GM12878 (cell line): Measurements from ENCODE around the gene CES4A. TPM values are rescaled to one million over a fixed set of nuclear protein-coding genes. Genes with fewer than 3 reads are reported as not detected.

ENCODE experiments used
- ATAC-seq: fragments of 200-7000 bp; cut with Tn5 transposase; 3 replicates; pipeline ENCODE4 v1.9.1; 2020; ENCODE audit warnings: mild to moderate bottlenecking, moderate library complexity
- BruUV-seq: library from RNA; stranded (reverse); fragments of 400-500 nt; replicated peaks from 2 replicates; lab custom pipeline; 2021; lab: Mats Ljungman, UMichigan
- CTCF ChIA-PET: fragments of 300-600 bp; sonication (Branson Sonifier 250); formaldehyde crosslinking; extraction: SDS; loops from one replicate; lab custom pipeline; 2021; ENCODE audit warnings: inconsistent platforms; lab: Yijun Ruan, JAX
- POLR2A ChIA-PET: fragments of 350-600 bp; formaldehyde crosslinking; extraction: SDS; loops from one replicate; lab custom pipeline; 2021; ENCODE audit warnings: inconsistent platforms; lab: Charles Lee
- RAD21 ChIA-PET: fragments of 300-600 bp; sonication (Branson Sonifier 250); formaldehyde crosslinking; loops from one replicate; lab custom pipeline; 2023; ENCODE audit warnings: antibody characterized with exemption; ENCODE audit not compliant: unreplicated experiment; lab: Charles Lee
- SMC1A ChIA-PET: fragments of 300-600 bp; sonication (Branson Sonifier 250); formaldehyde crosslinking; loops from one replicate; lab custom pipeline; 2023; ENCODE audit not compliant: unreplicated experiment, uncharacterized antibody; lab: Charles Lee
- DNase-seq: peaks from one replicate; pipeline ENCODE4 v3.0.0-alpha.2; 2011; ENCODE audit warnings: low read depth, low spot score
- FAIRE-seq: peaks from 3 replicates; lab custom pipeline; 2011; peaks lifted over from hg19 to GRCh38; lab: Jason Lieb, UNC
- H2AFZ ChIP-seq: 2 replicates; pipeline ENCODE4 v1.6.0; 2011; ENCODE audit warnings: low read depth, low read length, control low read depth; ENCODE audit not compliant: control insufficient read depth
- H3K27ac ChIP-seq: 2 replicates; pipeline ENCODE4 v1.5.1; 2011; ENCODE audit warnings: control low read depth; ENCODE audit not compliant: control insufficient read depth, insufficient read depth
- H3K27me3 ChIP-seq, 2 experiments: replicated peaks in 1 of 2; 2 replicates each; pipeline versions ENCODE4 v1.6.0 to v1.6.1; 2011; ENCODE audit warnings: low read length in 1 of 2; ENCODE audit not compliant: control insufficient read depth in 2 of 2, insufficient read depth in 2 of 2
- H3K36me3 ChIP-seq, 2 experiments: 2 replicates each; pipeline ENCODE4 v1.5.1; 2011; ENCODE audit warnings: low read length in 1 of 2; ENCODE audit not compliant: control insufficient read depth in 2 of 2, insufficient read depth in 2 of 2
- H3K4me1 ChIP-seq: 2 replicates; pipeline ENCODE4 v1.6.1; 2011; ENCODE audit warnings: mild to moderate bottlenecking, low read length, moderate library complexity, mixed read lengths; ENCODE audit not compliant: control insufficient read depth, insufficient read depth
- H3K4me2 ChIP-seq: 2 replicates; pipeline ENCODE4 v1.6.0; 2011; ENCODE audit warnings: control low read depth; ENCODE audit not compliant: control insufficient read depth, insufficient read depth
- H3K4me3 ChIP-seq: fragments of 200-600 bp; sonication (generic); 2 replicates; pipeline ENCODE4 v1.5.1; 2016
- H3K79me2 ChIP-seq: 2 replicates; pipeline ENCODE4 v1.6.0; 2011; ENCODE audit warnings: low read length; ENCODE audit not compliant: control insufficient read depth, insufficient read depth
- H3K9ac ChIP-seq: 2 replicates; pipeline ENCODE4 v1.8.0; 2011; ENCODE audit warnings: low read length, control low read depth, mixed read lengths; ENCODE audit not compliant: control insufficient read depth, insufficient read depth
- H3K9me3 ChIP-seq: replicated peaks from 3 replicates; pipeline ENCODE4 v1.5.1; 2011; ENCODE audit warnings: mild to moderate bottlenecking, low read length; ENCODE audit not compliant: control insufficient read depth, insufficient read depth
- H4K20me1 ChIP-seq: 2 replicates; pipeline ENCODE4 v1.6.0; 2011; ENCODE audit not compliant: control insufficient read depth, insufficient read depth
- CHD4 ChIP-seq: fragments of 200-600 bp; sonication (generic); IDR thresholded peaks from 2 replicates; pipeline ENCODE4 v1.6.1; 2016; ENCODE audit warnings: mild to moderate bottlenecking
- EZH2 ChIP-seq: IDR thresholded peaks from 2 replicates; pipeline ENCODE4 v1.6.1; 2012; ENCODE audit warnings: low read depth, mild to moderate bottlenecking, control low read depth, inconsistent platforms, low read length, borderline replicate concordance; ENCODE audit not compliant: control insufficient read depth
- KLF5 ChIP-seq: fragments of 450-650 bp; IDR thresholded peaks from 2 replicates; pipeline ENCODE4 v1.6.1; 2014; ENCODE audit warnings: mild to moderate bottlenecking; ENCODE audit not compliant: partially characterized antibody
- MEF2B ChIP-seq: fragments of 450-650 bp; IDR thresholded peaks from 2 replicates; pipeline ENCODE4 v1.6.1; 2018; ENCODE audit warnings: mild to moderate bottlenecking, moderate library complexity; ENCODE audit not compliant: partially characterized antibody, poor library complexity, severe bottlenecking
- NFYA ChIP-seq: IDR thresholded peaks from 2 replicates; pipeline ENCODE4 v1.6.1; 2011; ENCODE audit warnings: low read depth, mild to moderate bottlenecking, low read length, improper control_type of control experiment, borderline replicate concordance
- PKNOX1 ChIP-seq: fragments of 450-650 bp; IDR thresholded peaks from 2 replicates; pipeline ENCODE4 v1.6.1; 2016; ENCODE audit warnings: mild to moderate bottlenecking
- POLR2AphosphoS2 ChIP-seq: IDR thresholded peaks from 2 replicates; pipeline ENCODE4 v1.6.1; 2011; ENCODE audit warnings: low read depth, mild to moderate bottlenecking, low read length, improper control_type of control experiment, moderate library complexity
- SKIL ChIP-seq: fragments of 450-650 bp; IDR thresholded peaks from 2 replicates; pipeline ENCODE4 v1.6.1; 2017; ENCODE audit warnings: mild to moderate bottlenecking, low read depth, inconsistent platforms; ENCODE audit not compliant: poor library complexity, severe bottlenecking
- TCF3 ChIP-seq: IDR thresholded peaks from 2 replicates; pipeline ENCODE4 v1.6.1; 2012; ENCODE audit warnings: low read depth, mild to moderate bottlenecking, low read length, borderline replicate concordance; ENCODE audit not compliant: insufficient read depth
- USF1 ChIP-seq: IDR thresholded peaks from 2 replicates; pipeline ENCODE4 v1.6.1; 2011; ENCODE audit warnings: borderline replicate concordance, low read depth, mild to moderate bottlenecking, moderate library complexity, mixed read lengths, low read length; ENCODE audit not compliant: insufficient read depth; ENCODE audit errors: extremely low read length
- ZNF687 ChIP-seq: fragments of 450-650 bp; IDR thresholded peaks from 2 replicates; pipeline ENCODE4 v1.6.1; 2017; ENCODE audit warnings: mild to moderate bottlenecking, moderate library complexity
- WGBS: methylation state at CpG from one replicate; pipeline ENCODE4 v1.1.6; 2016; ENCODE audit warnings: low lambda C conversion rate; ENCODE audit not compliant: insufficient replicate concordance, insufficient coverage; ENCODE audit errors: missing lambda C conversion rate; 5-methylcytosine and 5-hydroxymethylcytosine counted together
- in situ Hi-C: fragments of 300-500 bp; cut with MboI; formaldehyde crosslinking; loops from 9 replicates; pipeline ENCODE4 v1.14.3; 2018; ENCODE audit warnings: mixed read lengths
- intact Hi-C: fragments of 100-400 bp; cut with micrococcal nuclease; formaldehyde crosslinking; loops from one replicate; pipeline ENCODE4 v1.14.2; 2022; ENCODE audit not compliant: unreplicated experiment
- polyA plus RNA-seq, 11 experiments: library from polyadenylated mRNA; depleted of rRNA in 4 of 11; unstranded in 6 of 11; stranded (reverse) in 5 of 11; fragments of >200 nt; fragmentation: Nextera tagmentation in 4 of 11; fragmentation: Illumina TruSeq in 1 of 11; extraction: Ambion mirVana in 4 of 11; extraction: Trizol in 1 of 11; gene quantifications; 1 replicate in 1 of 11; 2 replicates in 10 of 11; pipeline versions ENCODE4 v1.2.1 to v1.2.3, GENCODE V29; 2011 to 2016; ENCODE audit warnings: inconsistent platforms in 2 of 11, missing spikeins in 2 of 11, low read depth in 1 of 11
- total RNA-seq, 4 experiments: library from RNA; depleted of rRNA in 3 of 4; stranded (reverse); fragments of >200 nt in 3 of 4; fragmentation: Illumina TruSeq in 1 of 4; extraction: Trizol in 1 of 4; gene quantifications; 2 replicates each; pipeline versions ENCODE4 v1.2.1 to v1.2.3, GENCODE V29; 2013 to 2021
- TF ChIP-seq, protein P1 (sequence below): fragments of 450-650 bp; IDR thresholded peaks from 2 replicates; pipeline ENCODE4 v1.6.1; 2017; ENCODE audit warnings: mild to moderate bottlenecking

The CES4A gene
- total and polyA plus RNA-seq, 10 of the 15 experiments (the other 5 are each of a cell fraction or from before 2014, with no cell fraction given): 0.05 to 5.0 (median 2.1) TPM

DNA sequence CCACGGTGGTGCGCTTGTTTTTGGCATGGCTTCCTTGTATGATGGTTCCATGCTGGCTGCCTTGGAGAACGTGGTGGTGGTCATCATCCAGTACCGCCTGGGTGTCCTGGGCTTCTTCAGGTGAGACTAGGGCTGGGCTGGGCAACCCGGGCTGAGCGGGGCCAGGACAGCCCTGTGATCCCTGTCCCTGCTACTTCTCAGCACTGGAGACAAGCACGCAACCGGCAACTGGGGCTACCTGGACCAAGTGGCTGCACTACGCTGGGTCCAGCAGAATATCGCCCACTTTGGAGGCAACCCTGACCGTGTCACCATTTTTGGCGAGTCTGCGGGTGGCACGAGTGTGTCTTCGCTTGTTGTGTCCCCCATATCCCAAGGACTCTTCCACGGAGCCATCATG, 48.2 kb upstream of the CES4A start (continued):
- no peak for TF ChIP-seq CHD4
- TF ChIP-seq USF1: no peak
- TF ChIP-seq PKNOX1: no peak
- no peak for TF ChIP-seq POLR2AphosphoS2
- TF ChIP-seq EZH2: no peak
- no peak for TF ChIP-seq KLF5

DNA sequence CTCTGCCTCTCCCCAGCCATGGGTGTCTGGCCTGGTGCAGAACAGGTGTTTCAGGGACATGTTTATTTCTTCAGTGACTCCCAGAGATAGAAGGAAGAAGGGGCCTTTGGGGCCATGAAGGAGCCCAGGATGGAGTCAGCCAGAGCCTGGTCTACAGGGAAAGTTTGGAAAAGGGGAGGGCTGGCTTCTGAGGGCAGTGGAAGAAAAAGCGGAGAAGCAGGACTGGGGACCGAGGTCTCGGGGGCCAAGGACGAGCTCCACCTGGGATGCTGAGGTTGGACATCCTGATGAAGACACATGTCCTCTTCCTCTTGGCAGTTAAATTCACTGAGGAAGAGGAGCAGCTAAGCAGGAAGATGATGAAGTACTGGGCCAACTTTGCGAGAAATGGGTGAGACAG, 45.4 kb upstream of the CES4A start:
- in situ Hi-C loops (no loop called here), intact Hi-C loops (no loop called here)
- Histone ChIP-seq H2AFZ (no peak overlapping the region), H3K36me3 (peaks cover 2 to 3% of the 10 kb centered on the region in 2 experiments), H3K27ac (no peak overlapping the region), H3K4me3 (no peak overlapping the region), H3K4me1 (peaks cover 6% of the 10 kb centered on the region), H3K79me2 (no peaks in the 10 kb centered on the region), H3K27me3 (no peaks in the 10 kb centered on the region), H4K20me1 (no peaks in the 10 kb centered on the region), H3K9ac (no peak overlapping the region), H3K9me3 (no peaks in the 10 kb centered on the region), H3K4me2 (no peak overlapping the region)
- WGBS: 92% methylated on average over 5 of the region's 5 CpGs
- ATAC-seq: no peak
- ChIA-PET CTCF (interaction anchor here (1.0 kb wide), 1 partner anchor 57 kb away, joined by 3 read pairs; no protein-coding TSS in a partner anchor), SMC1A (no interaction called here), POLR2A (no interaction called here), RAD21 (no interaction called here)
- DNase-seq: no peak
- no TSS peak for BruUV-seq
- no peak for FAIRE-seq
- no peak for TF ChIP-seq TCF3
- TF ChIP-seq SKIL: no peak
- no peak for TF ChIP-seq ZNF687
- TF ChIP-seq MEF2B: no peak
- TF ChIP-seq, protein P1, sequence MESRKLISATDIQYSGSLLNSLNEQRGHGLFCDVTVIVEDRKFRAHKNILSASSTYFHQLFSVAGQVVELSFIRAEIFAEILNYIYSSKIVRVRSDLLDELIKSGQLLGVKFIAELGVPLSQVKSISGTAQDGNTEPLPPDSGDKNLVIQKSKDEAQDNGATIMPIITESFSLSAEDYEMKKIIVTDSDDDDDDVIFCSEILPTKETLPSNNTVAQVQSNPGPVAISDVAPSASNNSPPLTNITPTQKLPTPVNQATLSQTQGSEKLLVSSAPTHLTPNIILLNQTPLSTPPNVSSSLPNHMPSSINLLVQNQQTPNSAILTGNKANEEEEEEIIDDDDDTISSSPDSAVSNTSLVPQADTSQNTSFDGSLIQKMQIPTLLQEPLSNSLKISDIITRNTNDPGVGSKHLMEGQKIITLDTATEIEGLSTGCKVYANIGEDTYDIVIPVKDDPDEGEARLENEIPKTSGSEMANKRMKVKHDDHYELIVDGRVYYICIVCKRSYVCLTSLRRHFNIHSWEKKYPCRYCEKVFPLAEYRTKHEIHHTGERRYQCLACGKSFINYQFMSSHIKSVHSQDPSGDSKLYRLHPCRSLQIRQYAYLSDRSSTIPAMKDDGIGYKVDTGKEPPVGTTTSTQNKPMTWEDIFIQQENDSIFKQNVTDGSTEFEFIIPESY: no peak
- TF ChIP-seq NFYA: no peak
